Naive thymus-derived CD8-positive, alpha-beta T cell (primary cell): Measurements from ENCODE around the gene NCKAP1. TPM values are rescaled to one million over a fixed set of nuclear protein-coding genes. Genes with fewer than 3 reads are reported as not detected.
A peak's percentile ranks its signal among the peaks of the same experiment; 100 is the strongest.

ENCODE experiments used
- ATAC-seq, 2 donors: fragments of 150-1000 bp; cut with Tn5 transposase in 1 of 2; sonication (Bioruptor Pico), chemical (Tn5 transposase) in 1 of 2; 1 replicate in 1 of 2; 2 replicates in 1 of 2; pipeline ENCODE4 v1.10.0; 2021; ENCODE audit warnings: mild to moderate bottlenecking in 2 of 2, moderate library complexity in 2 of 2
- POLR2A ChIA-PET: fragments of 350-600 bp; sonication (Branson Sonifier 250); formaldehyde crosslinking; loops from one replicate; lab custom pipeline; 2021; ENCODE audit warnings: antibody characterized with exemption; lab: Charles Lee
- DNase-seq, 10 donors: peaks; one replicate each; pipeline versions ENCODE4 v3.0.0 to v3.0.0-alpha.2; 2020 to 2022
- H3K27ac Mint-ChIP-seq, 10 donors: one replicate each; pipeline ENCODE4 v1.8.0; 2020 to 2022; ENCODE audit warnings: mild to moderate bottlenecking in 10 of 10, mixed read lengths in 10 of 10, moderate library complexity in 4 of 10, inconsistent platforms in 1 of 10
- H3K27me3 Mint-ChIP-seq, 5 donors: one replicate each; pipeline ENCODE4 v1.8.0; 2021 to 2022; ENCODE audit warnings: mixed read lengths in 5 of 5
- H3K36me3 Mint-ChIP-seq, 3 donors: one replicate each; pipeline ENCODE4 v1.8.0; 2020 to 2022; ENCODE audit warnings: mixed read lengths in 3 of 3, mild to moderate bottlenecking in 2 of 3, inconsistent platforms in 1 of 3
- H3K4me1 Mint-ChIP-seq, 4 donors: one replicate each; pipeline ENCODE4 v1.8.0; 2021 to 2022; ENCODE audit warnings: mixed read lengths in 4 of 4
- H3K4me3 Mint-ChIP-seq, 10 donors: one replicate each; pipeline ENCODE4 v1.8.0; 2020 to 2022; ENCODE audit warnings: mild to moderate bottlenecking in 10 of 10, mixed read lengths in 10 of 10, moderate library complexity in 6 of 10, inconsistent platforms in 1 of 10
- H3K9me3 Mint-ChIP-seq, 9 donors: one replicate each; pipeline ENCODE4 v1.8.0; 2020 to 2022; ENCODE audit warnings: mixed read lengths in 9 of 9, mild to moderate bottlenecking in 3 of 9, inconsistent platforms in 1 of 9, moderate library complexity in 1 of 9
- polyA plus RNA-seq, 3 donors: library from polyadenylated mRNA; unstranded; fragments of 300-500 nt; fragmentation: Illumina TruSeq; gene quantifications; one replicate each; pipeline ENCODE4 v1.2.3, GENCODE V29; 2021
- total RNA-seq, 8 experiments: library from RNA in 2 of 8; stranded (reverse) in 2 of 8; gene quantifications; one replicate each; pipeline ENCODE4 v1.2.3 and lab custom pipeline; 2021 to 2026

Gene NCKAP1
- total and polyA plus RNA-seq, 5 experiments from 2014 or later, result 0.10 to 0.63 (median 0.27) TPM; not detected in 1

DNA sequence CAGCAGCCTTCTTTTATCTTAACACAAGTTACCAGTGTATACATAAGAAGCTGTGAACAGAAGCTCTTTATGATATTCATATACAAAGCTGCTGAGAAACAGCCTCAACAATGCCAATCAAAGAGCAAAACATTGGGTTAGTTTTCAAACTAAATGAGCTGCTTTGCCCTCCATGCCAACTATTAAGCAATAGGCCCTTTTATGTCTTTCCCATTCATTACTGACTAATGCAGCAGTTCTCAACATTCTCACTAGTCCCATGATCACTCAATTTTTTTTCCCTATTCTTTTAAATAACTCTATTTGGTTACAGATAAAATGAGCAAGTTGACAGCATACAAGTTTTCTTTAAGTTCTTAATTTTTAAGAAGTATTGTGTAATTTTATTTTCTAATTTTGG is 114.0 kb downstream of the NCKAP1 start:
- Mint-ChIP-seq H3K36me3 (no peaks in the 10 kb centered on the region), H3K4me1 (no peaks in the 10 kb centered on the region), H3K4me3 (no peak overlapping the region), H3K9me3 (no peaks in the 10 kb centered on the region), H3K27me3 (no peaks in the 10 kb centered on the region), H3K27ac (no peak overlapping the region)
- DNase-seq, result no peak
- POLR2A ChIA-PET, result no interaction called here
- ATAC-seq, result no peak

- POLR2A ChIA-PET, result no interaction called here
- H3K27me3 Mint-ChIP-seq, result peaks cover 0 to 1% (median 0%) of the 10 kb centered on the region in 5 donors
- no peaks in the 10 kb centered on the region for H3K4me1 Mint-ChIP-seq
- H3K36me3 Mint-ChIP-seq, result no peaks in the 10 kb centered on the region
- no peak for DNase-seq
- ATAC-seq, result no peak
- H3K27ac Mint-ChIP-seq, result no peak overlapping the region
- H3K9me3 Mint-ChIP-seq, result no peaks in the 10 kb centered on the region
- no peak overlapping the region for H3K4me3 Mint-ChIP-seq
Measured at GRCh38 chr2:182921234-182921633, 117.0 kb downstream of the NCKAP1 start.

DNA sequence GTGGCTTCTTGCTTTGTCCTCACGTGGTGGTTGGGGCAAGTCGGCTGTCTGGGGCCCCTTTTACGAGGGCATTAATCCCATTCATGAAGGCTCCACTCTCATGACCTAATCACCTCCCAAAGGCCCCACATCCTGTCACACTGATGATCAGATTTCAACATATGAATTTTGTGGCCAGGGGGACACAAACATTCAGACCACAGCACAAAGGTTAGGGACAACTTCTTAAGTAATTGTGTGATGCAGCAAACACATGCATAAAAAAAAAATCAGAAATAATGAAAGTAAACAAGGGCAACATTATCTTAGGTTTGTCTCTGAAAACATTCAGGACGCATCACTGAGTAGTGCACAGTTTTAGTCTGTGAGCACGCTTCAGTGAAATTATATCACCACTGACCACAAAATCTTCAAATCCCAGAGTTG is 117.6 kb downstream of the NCKAP1 start:
- H3K27ac Mint-ChIP-seq, result peak overlapping the region in 1 of 10 donors; percentile 93
- no peak for DNase-seq
- H3K4me3 Mint-ChIP-seq, result no peak overlapping the region
- H3K4me1 Mint-ChIP-seq, result no peaks in the 10 kb centered on the region
- H3K9me3 Mint-ChIP-seq, result no peaks in the 10 kb centered on the region
- ATAC-seq, result no peak
- POLR2A ChIA-PET, result no interaction called here
- H3K36me3 Mint-ChIP-seq, result no peaks in the 10 kb centered on the region
- H3K27me3 Mint-ChIP-seq, result peaks cover 0 to 1% (median 0%) of the 10 kb centered on the region in 5 donors

DNA sequence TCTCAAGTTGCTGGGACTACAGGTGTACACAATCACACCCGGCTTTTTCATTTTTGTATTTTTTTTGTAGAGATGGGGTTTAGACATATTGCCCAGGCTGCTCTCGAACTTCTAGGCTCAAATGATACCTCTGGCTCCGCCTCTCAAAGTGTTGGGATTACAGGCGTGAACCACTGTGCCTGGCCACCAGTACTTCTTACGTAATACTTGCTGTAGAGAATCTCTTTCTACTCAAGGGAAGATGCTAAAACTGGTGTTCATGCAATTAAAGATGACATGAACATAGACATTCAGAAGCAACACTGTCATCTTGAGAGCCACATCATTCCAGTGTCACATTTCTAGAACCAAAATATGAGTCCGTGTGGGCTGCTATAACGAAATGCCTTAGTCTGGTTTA is 118.2 kb downstream of the NCKAP1 start:
- H3K4me1 Mint-ChIP-seq, result no peaks in the 10 kb centered on the region

DNA sequence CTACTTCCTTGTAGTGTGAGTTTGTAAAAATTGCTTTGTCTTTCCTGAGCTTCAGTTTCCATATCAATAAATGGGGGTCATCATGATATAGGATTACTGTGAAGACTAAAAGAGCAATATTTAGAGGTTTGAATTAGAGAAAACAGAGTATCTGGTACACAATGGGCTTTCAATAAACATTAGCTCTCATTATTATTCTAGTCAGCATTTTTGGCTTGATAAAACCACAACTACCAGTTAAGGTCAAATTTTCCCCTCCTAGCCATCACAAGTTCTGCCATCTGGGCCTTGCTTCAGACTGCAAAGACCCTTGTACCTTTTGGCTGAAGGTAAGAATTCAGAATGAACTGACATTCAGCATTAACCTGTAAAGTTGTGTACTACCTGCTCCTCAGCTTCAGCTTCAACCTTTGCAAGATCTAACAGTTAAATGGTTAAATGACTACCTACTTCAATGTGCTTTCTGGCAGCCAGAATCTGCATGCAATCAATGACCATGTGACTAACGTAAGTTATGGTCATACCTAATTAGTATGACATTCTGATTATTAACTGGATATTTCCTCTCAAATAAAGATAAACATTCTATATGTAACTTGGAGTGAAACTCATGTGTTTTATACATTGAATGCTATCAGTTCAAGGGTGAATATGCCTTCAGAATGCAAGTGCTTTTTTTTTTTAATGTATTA is 119.2 kb downstream of the NCKAP1 start:
- no peaks in the 10 kb centered on the region for H3K9me3 Mint-ChIP-seq
- H3K36me3 Mint-ChIP-seq, result no peaks in the 10 kb centered on the region
- ATAC-seq (no peak), DNase-seq (no peak)
- no peaks in the 10 kb centered on the region for H3K4me1 Mint-ChIP-seq
- POLR2A ChIA-PET, result interaction anchor here (0.6 kb wide), 1 partner anchor 215 kb away, joined by 3 read pairs; no protein-coding TSS in a partner anchor
- H3K27ac Mint-ChIP-seq, result no peak overlapping the region
- H3K27me3 Mint-ChIP-seq, result peaks cover 0 to 1% (median 0%) of the 10 kb centered on the region in 5 donors
- H3K4me3 Mint-ChIP-seq, result no peak overlapping the region

More for the DNA sequence above, 118.2 kb downstream of the NCKAP1 start:
- no peak for ATAC-seq
- POLR2A ChIA-PET, result no interaction called here
- Mint-ChIP-seq H3K4me3 (no peak overlapping the region), H3K36me3 (no peaks in the 10 kb centered on the region), H3K9me3 (no peaks in the 10 kb centered on the region), H3K27me3 (peaks cover 0 to 1% (median 0%) of the 10 kb centered on the region in 5 donors), H3K27ac (no peak overlapping the region)
- DNase-seq, result no peak

GRCh38 chr2:182917924-182918323 is 120.3 kb downstream of the NCKAP1 start:
- Mint-ChIP-seq H3K4me3 (no peak overlapping the region), H3K36me3 (no peaks in the 10 kb centered on the region), H3K27me3 (peaks cover 0 to 1% (median 0%) of the 10 kb centered on the region in 5 donors), H3K4me1 (no peaks in the 10 kb centered on the region), H3K9me3 (no peaks in the 10 kb centered on the region), H3K27ac (no peak overlapping the region)
- DNase-seq (no peak), ATAC-seq (no peak)
- POLR2A ChIA-PET, result no interaction called here

- POLR2A ChIA-PET, result no interaction called here
- DNase-seq, result no peak
- Mint-ChIP-seq H3K9me3 (no peaks in the 10 kb centered on the region), H3K4me1 (no peaks in the 10 kb centered on the region), H3K4me3 (no peak overlapping the region), H3K27ac (no peak overlapping the region), H3K36me3 (no peaks in the 10 kb centered on the region), H3K27me3 (peaks cover 0 to 3% (median 0%) of the 10 kb centered on the region in 5 donors)
- no peak for ATAC-seq
Measured at GRCh38 chr2:182916417-182916816, 121.8 kb downstream of the NCKAP1 start.

DNA sequence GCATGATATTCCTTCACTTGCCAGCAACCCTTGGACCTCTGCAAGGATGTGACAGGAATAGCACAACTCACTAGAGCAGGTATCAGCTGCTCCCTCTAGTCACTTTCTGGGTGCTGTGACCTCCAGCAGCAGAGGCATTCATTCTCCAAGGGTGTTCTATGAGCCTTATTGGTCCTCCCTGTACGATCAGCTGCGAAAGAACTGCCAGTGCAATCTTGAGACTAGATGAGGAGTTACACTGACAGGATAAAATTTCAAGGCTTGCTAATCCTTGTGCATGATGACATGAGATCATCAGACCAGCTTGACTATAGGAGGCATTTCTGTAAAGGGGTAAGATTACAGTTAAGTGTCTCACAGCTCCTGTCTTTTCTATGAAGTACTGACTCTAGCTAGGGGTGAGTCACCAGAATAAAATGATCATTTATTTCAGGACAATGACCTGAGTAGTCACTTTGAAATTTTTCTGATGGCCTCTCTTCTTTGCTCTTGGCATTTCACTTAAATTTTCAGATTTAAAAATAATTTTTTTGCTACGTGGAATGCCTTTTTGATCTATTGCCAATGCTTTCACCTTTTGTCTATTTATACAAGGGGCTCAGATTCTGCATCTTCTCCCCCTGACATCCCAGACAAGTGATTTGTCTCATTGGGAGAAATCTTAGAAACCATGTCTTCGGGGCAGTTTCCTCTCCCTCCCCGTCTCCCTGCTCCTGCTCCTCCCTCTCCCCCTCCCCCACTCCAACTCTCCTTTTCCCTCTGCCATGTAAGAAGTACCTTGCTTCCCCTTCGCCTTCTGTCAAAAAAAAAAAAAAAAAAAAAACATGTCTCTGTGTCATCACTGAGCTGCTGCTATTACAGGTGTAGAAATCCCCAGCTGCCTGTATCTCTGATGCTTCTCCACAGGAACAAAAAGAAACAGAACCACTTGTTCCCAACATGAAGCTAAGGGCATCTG is 122.6 kb downstream of the NCKAP1 start:
- POLR2A ChIA-PET, result no interaction called here
- Mint-ChIP-seq H3K4me1 (no peaks in the 10 kb centered on the region), H3K4me3 (no peak overlapping the region), H3K27ac (no peak overlapping the region), H3K9me3 (no peaks in the 10 kb centered on the region), H3K27me3 (peaks cover 0 to 3% (median 0%) of the 10 kb centered on the region in 5 donors), H3K36me3 (no peaks in the 10 kb centered on the region)
- DNase-seq (no peak), ATAC-seq (no peak)

DNA sequence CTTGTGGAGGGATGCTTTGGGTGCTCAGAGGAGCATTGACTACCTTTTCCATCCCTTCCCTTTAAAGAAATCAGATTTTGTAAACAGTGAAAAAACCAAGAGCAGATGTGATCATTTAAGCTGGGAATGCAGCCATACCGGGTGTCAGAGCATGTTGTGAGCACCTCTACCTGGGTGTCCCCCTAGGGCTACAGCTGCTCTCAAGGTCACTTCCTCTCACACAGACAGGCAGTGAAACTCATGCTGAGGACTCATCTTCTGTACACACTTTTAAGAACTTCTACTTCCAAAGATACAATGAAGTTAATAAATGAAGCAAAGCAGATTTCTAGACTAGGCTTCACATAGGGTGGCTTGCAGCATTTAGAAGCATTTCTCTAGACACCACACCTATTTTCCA is 123.4 kb downstream of the NCKAP1 start:
- H3K27ac Mint-ChIP-seq, result no peak overlapping the region
- POLR2A ChIA-PET, result no interaction called here
- no peaks in the 10 kb centered on the region for H3K9me3 Mint-ChIP-seq
- H3K27me3 Mint-ChIP-seq, result peaks cover 0 to 3% (median 0%) of the 10 kb centered on the region in 5 donors
- ATAC-seq (no peak), DNase-seq (no peak)
- H3K36me3 Mint-ChIP-seq, result no peaks in the 10 kb centered on the region
- H3K4me3 Mint-ChIP-seq, result no peak overlapping the region
- H3K4me1 Mint-ChIP-seq, result no peaks in the 10 kb centered on the region

GRCh38 chr2:182913064-182913463 is 125.2 kb downstream of the NCKAP1 start:
- ATAC-seq (no peak), DNase-seq (no peak)
- Mint-ChIP-seq H3K36me3 (no peaks in the 10 kb centered on the region), H3K27me3 (peaks cover 0 to 4% (median 0%) of the 10 kb centered on the region in 5 donors), H3K9me3 (peaks cover 0 to 2% (median 0%) of the 10 kb centered on the region in 9 donors), H3K27ac (no peak overlapping the region), H3K4me1 (no peaks in the 10 kb centered on the region), H3K4me3 (no peak overlapping the region)
- POLR2A ChIA-PET, result no interaction called here

DNA sequence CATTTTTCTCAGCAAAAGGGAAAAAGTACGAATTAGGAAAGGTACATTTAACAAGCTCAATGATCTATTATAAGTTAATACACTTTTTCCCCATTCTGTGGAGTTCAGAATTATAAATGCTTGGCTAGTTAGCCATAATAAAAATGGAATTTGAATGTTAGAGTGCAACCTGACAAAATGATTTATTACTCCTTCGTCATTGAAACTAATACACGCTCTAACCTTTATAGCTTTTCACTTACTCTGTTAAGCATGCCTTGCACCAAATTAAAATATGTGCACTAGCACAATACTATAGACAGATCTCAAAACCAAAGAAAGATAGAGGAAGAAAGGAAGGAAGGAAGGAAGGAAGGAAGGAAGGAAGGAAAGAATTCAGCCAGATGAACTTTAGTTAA is 125.7 kb downstream of the NCKAP1 start:
- POLR2A ChIA-PET, result no interaction called here
- Mint-ChIP-seq H3K36me3 (no peaks in the 10 kb centered on the region), H3K27me3 (peaks cover 0 to 6% (median 0%) of the 10 kb centered on the region in 5 donors), H3K9me3 (peaks cover 0 to 2% (median 0%) of the 10 kb centered on the region in 9 donors), H3K4me1 (no peaks in the 10 kb centered on the region), H3K27ac (no peak overlapping the region), H3K4me3 (no peak overlapping the region)
- DNase-seq, result no peak
- ATAC-seq, result no peak

GRCh38 chr2:182911813-182912517 is 126.3 kb downstream of the NCKAP1 start:
- POLR2A ChIA-PET, result no interaction called here
- H3K36me3 Mint-ChIP-seq, result no peaks in the 10 kb centered on the region
- H3K27ac Mint-ChIP-seq, result no peak overlapping the region
- no peak for ATAC-seq
- no peak for DNase-seq
- peaks cover 0 to 5% (median 0%) of the 10 kb centered on the region in 5 donors for H3K27me3 Mint-ChIP-seq
- H3K4me3 Mint-ChIP-seq, result no peak overlapping the region
- H3K4me1 Mint-ChIP-seq, result no peaks in the 10 kb centered on the region
- peaks cover 0 to 2% (median 0%) of the 10 kb centered on the region in 9 donors for H3K9me3 Mint-ChIP-seq
